ENCODE results near the gene KRT7.
"Not testable (repeated sequence)": the region's sequence is repeated elsewhere in the genome, so short reads cannot be mapped to it uniquely, and the experiment has no call there.

KRT7 gene

DNA sequence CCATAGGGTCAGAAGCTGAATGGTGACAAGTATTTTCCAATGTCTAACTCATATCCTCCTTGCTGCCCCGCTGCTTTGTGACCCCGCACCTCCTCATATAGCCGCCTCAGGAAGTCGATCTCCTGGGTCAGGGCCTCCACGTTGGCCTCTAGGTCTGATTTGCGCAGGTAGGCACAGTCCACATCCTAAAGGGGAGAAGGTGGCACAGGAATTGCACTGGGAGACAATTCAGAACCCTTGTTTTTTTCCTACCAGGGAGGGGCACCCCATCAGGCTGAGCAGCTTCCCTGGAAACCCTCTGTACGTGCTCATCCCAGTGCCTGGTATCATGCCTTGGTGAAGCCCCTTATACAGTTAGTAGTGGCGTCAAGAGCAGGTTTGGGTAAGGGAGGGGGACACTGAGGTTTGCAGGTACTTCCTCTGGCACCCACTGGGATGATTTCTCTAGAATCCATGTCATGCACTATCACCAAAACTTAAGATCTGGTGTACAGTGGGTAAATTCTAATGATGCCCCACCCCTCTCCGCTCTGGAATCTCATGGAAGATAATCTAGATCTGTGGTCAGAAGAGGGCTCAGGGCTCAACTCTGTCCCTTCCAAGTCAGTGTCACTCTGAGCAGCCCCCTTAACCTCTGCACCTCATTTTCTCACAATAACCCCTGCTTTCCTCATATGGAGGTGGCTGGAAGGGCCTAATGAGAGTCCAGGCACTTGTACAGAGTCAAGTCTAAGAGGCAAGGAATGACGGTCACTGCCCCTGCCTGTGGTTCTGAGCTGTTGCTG, 21.3 kb downstream of the KRT7 start:
- no peak for DNase-seq (ENCODE audit: insufficient read length, low spot score)
- TF ChIP-seq POLR2A (IDR thresholded peaks at IDR 0.05; ENCODE audit: low read depth, low read length), result no peak
- TF ChIP-seq POU2F2 (IDR thresholded peaks at IDR 0.05; ENCODE audit: low read depth, low read length), result no peak
- no peak for TF ChIP-seq SPI1 (IDR thresholded peaks at IDR 0.05; ENCODE audit: low read depth, low read length)
- no peak for TF ChIP-seq POLR2AphosphoS5 (IDR thresholded peaks at IDR 0.05; ENCODE audit: low read depth, low read length)
- TF ChIP-seq TAF1 (IDR thresholded peaks at IDR 0.05; ENCODE audit: low read depth, low read length), result no peak
- no peak for TF ChIP-seq PAX5 (IDR thresholded peaks at IDR 0.05; ENCODE audit: insufficient read depth, low read length, severe bottlenecking)
- no peak for FAIRE-seq

DNA sequence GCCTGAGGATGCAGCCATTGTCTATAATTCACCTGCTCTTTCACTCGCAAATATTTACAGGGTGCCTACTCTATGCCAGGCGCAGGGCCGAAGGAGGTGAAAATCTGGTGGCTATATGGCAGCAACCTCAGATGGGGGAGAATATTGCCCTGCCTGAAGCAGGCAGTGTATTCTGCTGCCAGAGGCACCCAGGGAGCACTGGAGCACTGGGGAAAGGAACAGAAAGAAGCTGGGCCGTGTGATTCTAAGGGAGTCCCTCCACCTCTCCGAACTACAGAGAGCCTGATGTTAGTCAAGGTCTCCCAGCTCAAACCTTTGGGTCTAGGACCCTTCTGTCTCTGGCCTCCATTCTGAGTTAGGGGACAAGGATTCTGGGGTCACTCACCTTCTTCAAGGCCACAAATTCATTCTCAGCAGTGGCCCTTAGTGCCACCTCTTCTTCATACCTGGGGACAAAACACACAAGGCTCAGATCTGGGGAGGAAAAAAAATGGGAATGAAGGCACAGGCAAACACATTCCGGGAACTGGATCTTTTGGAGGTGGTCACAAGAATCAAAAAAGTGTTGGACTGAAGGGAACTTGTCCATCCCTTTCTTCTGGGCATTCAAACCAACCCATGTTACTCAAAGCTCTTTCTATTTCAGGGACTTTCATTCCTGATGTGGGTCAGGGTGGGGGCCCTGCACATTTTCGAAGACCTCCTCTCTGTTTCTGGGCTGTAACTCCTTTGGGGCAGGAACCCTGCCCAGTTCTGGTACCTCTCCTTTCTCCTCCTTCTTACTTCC, 22.1 kb downstream of the KRT7 start:
- TF ChIP-seq POLR2A (IDR thresholded peaks at IDR 0.05; ENCODE audit: low read depth, low read length) (no peak), POU2F2 (IDR thresholded peaks at IDR 0.05; ENCODE audit: low read depth, low read length) (no peak), PAX5 (IDR thresholded peaks at IDR 0.05; ENCODE audit: insufficient read depth, low read length, severe bottlenecking) (no peak), SPI1 (IDR thresholded peaks at IDR 0.05; ENCODE audit: low read depth, low read length) (no peak), TAF1 (IDR thresholded peaks at IDR 0.05; ENCODE audit: low read depth, low read length) (no peak), POLR2AphosphoS5 (IDR thresholded peaks at IDR 0.05; ENCODE audit: low read depth, low read length) (no peak)
- FAIRE-seq (no peak), DNase-seq (ENCODE audit: insufficient read length, low spot score) (no peak)

DNA sequence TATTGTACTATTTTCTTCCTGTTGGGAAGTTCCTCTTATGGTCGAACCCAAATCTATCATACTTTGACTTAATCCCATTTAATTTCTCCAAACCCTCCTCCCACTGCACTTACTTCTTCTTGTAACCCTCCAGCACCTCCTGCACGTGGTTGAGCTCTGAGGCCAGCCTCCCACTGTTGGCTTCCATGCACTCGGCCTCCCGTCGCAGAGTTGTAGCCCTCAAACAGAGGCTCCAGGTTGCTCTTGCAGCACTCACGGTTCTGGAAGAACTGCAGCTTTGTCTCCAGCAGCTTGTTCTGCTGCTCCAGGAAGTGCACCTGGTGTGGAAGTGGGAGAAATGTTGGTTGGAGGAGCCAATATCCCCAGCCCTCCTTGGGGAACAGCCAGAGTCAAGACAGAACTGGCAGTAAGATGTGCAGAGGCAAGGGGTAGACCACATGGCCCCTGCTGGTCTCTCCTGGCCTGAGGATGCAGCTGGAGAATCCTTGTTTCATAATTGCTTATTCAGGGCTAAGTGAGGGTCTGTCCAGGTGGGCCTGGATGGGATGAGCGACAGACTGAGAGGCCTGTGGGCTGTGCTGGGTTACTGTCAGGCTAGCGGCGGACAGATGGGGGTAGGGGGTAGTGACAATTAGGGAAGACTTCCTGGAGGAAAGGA, 23.0 kb downstream of the KRT7 start:
- TF ChIP-seq POU2F2 (IDR thresholded peaks at IDR 0.05; ENCODE audit: low read depth, low read length) (no peak), PAX5 (IDR thresholded peaks at IDR 0.05; ENCODE audit: insufficient read depth, low read length, severe bottlenecking) (no peak), SPI1 (IDR thresholded peaks at IDR 0.05; ENCODE audit: low read depth, low read length) (no peak), POLR2AphosphoS5 (IDR thresholded peaks at IDR 0.05; ENCODE audit: low read depth, low read length) (no peak), POLR2A (IDR thresholded peaks at IDR 0.05; ENCODE audit: low read depth, low read length) (no peak), TAF1 (IDR thresholded peaks at IDR 0.05; ENCODE audit: low read depth, low read length) (no peak)
- DNase-seq (ENCODE audit: insufficient read length, low spot score) (no peak), FAIRE-seq (no peak)

DNA sequence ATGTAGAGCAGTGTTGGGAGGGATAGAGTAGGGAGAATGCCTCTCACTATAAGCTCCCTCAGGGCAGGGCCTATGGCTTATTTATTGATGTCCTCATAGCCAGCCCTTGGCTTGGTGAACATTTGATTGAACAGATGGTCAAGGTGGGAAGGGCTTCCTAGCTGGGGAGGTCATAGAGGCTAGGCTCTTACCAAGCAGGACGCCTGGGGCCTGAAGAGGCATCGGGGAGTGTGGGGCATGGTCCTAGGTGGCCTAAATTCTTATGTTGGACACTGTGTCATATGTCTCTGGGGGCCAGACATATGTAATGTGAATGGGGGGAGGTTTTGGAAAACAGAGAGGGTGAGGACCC, 23.5 kb downstream of the KRT7 start:
- TF ChIP-seq TAF1 (IDR thresholded peaks at IDR 0.05; ENCODE audit: low read depth, low read length) (no peak), POLR2A (IDR thresholded peaks at IDR 0.05; ENCODE audit: low read depth, low read length) (no peak), POLR2AphosphoS5 (IDR thresholded peaks at IDR 0.05; ENCODE audit: low read depth, low read length) (no peak), PAX5 (IDR thresholded peaks at IDR 0.05; ENCODE audit: insufficient read depth, low read length, severe bottlenecking) (no peak), SPI1 (IDR thresholded peaks at IDR 0.05; ENCODE audit: low read depth, low read length) (no peak), POU2F2 (IDR thresholded peaks at IDR 0.05; ENCODE audit: low read depth, low read length) (no peak)
- no peak for FAIRE-seq

DNA sequence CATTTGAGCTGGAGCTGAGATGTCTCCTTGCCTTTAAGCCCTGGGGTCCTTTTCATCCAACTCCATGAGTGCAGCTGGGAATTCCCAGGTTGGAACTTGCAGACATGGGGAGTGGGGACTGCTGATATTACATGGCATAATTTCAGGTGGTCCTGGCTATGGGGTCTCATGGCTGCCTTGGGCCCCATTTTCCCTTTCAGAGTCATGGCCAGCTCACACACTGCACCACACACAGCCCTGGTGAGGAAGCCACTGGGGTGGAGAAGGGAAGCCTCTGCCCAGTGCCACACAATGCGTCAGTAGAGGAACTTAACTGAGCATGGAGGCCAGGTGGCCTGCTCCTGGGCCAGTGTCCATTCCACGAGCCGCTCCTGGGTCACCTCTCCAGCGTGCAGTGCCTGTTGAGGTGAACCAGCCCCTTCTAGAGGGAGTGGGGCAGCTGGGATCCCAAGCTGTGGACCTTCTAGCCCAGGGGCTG, 24.1 kb downstream of the KRT7 start:
- FAIRE-seq, result no peak
- TF ChIP-seq SPI1 (IDR thresholded peaks at IDR 0.05; ENCODE audit: low read depth, low read length), result no peak
- TF ChIP-seq PAX5 (IDR thresholded peaks at IDR 0.05; ENCODE audit: insufficient read depth, low read length, severe bottlenecking), result no peak
- TF ChIP-seq TAF1 (IDR thresholded peaks at IDR 0.05; ENCODE audit: low read depth, low read length), result no peak
- no peak for TF ChIP-seq POLR2A (IDR thresholded peaks at IDR 0.05; ENCODE audit: low read depth, low read length)
- no peak for TF ChIP-seq POU2F2 (IDR thresholded peaks at IDR 0.05; ENCODE audit: low read depth, low read length)
- no peak for TF ChIP-seq POLR2AphosphoS5 (IDR thresholded peaks at IDR 0.05; ENCODE audit: low read depth, low read length)
- no peak for DNase-seq (ENCODE audit: insufficient read length, low spot score)

More for the DNA sequence above, 23.5 kb downstream of the KRT7 start:
- DNase-seq (ENCODE audit: insufficient read length, low spot score), result no peak

DNA sequence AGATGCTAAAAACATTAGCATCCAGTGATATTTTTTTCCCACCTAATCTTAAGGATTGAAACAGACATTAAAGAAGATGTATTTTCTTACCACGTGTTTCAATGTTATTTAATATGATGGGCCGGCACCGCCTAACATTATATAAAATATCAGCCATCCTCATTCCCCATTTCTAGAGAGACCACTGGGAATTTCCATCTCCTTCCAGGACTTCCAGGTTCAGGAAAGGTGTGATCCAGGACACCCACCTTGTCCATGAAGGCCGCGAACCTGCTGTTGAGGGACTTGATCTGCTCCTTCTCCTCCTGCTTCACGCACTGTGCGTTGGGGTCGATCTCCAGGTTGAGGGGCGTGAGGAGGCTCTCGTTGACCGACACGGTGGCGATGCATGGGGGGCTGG, 24.9 kb downstream of the KRT7 start:
- not testable (repeated sequence) for FAIRE-seq

DNA sequence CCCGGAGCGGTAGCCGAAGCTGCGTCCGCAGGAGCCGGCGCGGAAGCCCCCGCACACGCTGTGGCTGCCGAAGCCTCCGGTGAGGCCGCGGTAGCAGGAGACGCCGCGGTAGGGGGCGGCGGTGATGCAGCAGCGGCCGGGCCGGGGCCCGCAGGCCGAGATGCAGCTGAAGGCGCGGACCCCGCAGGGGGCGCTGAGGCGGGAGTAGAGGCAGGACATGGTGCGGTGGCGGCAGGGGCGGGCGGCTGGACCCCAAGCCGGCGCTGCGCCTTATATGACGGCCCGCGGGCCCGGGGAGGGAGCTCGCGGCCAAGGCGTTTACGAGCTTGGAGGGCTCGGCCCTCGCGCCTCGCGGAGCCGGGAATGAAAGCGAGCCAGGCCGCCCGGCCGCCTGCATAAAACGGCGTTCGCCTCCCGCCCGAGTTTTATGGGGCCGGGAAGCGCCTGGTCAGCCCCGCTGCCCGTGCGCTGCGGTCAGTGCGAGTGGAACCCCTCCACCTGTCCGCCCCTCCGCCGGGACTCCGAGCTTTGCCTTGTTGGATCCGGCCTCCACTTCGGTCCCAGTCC, 25.4 kb downstream of the KRT7 start:
- no peak for DNase-seq (ENCODE audit: insufficient read length, low spot score)
- no peak for TF ChIP-seq POLR2A (IDR thresholded peaks at IDR 0.05; ENCODE audit: low read depth, low read length)
- TF ChIP-seq SPI1 (IDR thresholded peaks at IDR 0.05; ENCODE audit: low read depth, low read length), result no peak
- TF ChIP-seq PAX5 (IDR thresholded peaks at IDR 0.05; ENCODE audit: insufficient read depth, low read length, severe bottlenecking), result no peak
- no peak for TF ChIP-seq TAF1 (IDR thresholded peaks at IDR 0.05; ENCODE audit: low read depth, low read length)
- FAIRE-seq, result no peak

More for the DNA sequence above, 24.9 kb downstream of the KRT7 start:
- DNase-seq (ENCODE audit: insufficient read length, low spot score), result not testable (repeated sequence)

DNA sequence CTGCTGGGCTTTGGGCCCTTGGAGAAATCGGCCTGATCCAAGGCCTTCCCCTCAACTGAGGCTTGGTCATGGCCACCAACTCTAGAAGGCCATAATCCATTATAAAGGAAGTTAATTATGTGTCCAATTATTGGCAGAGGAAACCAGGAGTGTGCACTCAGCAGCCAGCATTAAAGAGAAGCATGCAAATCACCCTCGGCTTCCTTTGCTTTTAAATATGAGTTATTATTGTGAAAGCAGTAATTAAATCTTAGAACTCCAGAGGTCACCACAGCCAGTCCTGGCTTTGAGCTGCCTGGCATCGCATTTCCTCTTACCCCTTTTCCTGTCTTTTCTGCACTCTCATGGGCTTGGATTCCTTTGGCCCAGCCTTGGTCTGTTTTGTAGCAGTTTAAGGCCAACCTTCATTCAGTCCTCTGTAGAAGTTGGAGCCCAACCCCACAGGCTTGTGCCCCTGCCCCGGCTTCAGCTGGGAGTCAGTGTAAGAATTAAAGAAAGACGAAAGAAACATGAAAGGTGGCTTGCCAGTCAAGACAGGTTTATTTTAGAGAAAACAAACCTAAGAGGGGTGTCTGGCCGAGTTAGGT, 26.7 kb downstream of the KRT7 start:
- no peak for TF ChIP-seq TAF1 (IDR thresholded peaks at IDR 0.05; ENCODE audit: low read depth, low read length)
- no peak for TF ChIP-seq POLR2AphosphoS5 (IDR thresholded peaks at IDR 0.05; ENCODE audit: low read depth, low read length)
- TF ChIP-seq SPI1 (IDR thresholded peaks at IDR 0.05; ENCODE audit: low read depth, low read length), result no peak
- no peak for TF ChIP-seq PAX5 (IDR thresholded peaks at IDR 0.05; ENCODE audit: insufficient read depth, low read length, severe bottlenecking)
- TF ChIP-seq POLR2A (IDR thresholded peaks at IDR 0.05; ENCODE audit: low read depth, low read length), result no peak
- no peak for TF ChIP-seq POU2F2 (IDR thresholded peaks at IDR 0.05; ENCODE audit: low read depth, low read length)
- no peak for DNase-seq (ENCODE audit: insufficient read length, low spot score)
- no peak for FAIRE-seq
